ENCODE measurements around the gene SLC35E2B. TPM values are rescaled to one million over a fixed set of nuclear protein-coding genes. Genes with fewer than 3 reads are reported as not detected.
"Not testable (repeated sequence)": the region's sequence is repeated elsewhere in the genome, so short reads cannot be mapped to it uniquely, and the experiment has no call there.

The SLC35E2B gene
- total RNA-seq, 1 donor from 2014 or later, result 62.2 TPM

DNA sequence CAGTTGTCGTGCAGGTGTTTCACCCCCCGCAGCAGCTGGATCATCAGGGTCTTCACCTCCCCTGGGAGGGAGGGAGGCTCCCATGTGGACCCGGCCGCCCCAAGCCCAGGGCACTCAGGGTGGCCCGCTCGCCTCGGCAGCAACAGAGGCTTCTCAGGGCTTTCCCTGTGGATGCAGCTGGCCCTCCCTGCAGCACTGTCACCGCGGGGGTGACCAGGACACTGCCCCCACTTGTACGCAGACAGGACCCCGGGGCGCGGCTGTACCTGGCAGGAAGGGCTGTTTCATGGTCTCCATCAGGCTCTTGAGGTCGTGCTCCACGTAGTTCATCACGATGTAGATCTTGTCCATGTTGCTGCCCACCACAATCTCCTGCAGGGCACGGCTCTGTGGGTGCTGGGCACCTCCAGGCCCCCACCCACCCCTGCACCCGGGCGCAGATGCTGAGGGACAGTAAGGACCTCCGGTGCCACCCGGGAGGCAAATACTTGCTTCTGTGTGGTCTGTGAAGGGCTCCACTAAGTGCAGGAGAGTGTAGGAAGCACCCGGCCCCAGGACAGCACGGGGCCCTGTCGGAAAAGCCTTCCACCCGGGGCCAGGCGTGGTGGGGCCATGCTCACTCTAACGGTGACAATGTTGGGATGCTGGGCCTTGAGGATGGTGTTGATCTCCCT is 11.8 kb upstream of the SLC35E2B start:
- DNase-seq (ENCODE audit: extremely low read depth, low read depth, low spot score), result not testable (repeated sequence)

DNA sequence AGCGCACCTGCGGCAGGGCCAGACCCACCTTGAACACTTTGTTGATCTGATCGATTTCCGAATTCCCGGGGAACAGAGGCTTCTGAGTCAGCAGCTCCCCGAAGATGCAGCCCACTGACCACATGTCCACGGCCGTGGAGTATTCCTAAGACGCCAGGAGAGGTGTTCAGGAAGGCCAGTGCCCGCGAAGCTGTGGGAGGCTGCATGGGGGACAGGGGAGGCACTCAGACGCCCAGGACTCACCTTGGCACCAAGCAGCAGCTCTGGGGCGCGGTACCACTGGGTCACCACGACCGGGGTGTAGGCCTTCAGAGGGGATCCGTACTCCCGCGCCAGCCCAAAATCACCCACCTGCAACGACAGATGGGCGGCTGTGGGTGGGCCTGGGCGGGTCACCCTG is 11.2 kb upstream of the SLC35E2B start:
- no peak for DNase-seq (ENCODE audit: extremely low read depth, low read depth, low spot score)

DNA sequence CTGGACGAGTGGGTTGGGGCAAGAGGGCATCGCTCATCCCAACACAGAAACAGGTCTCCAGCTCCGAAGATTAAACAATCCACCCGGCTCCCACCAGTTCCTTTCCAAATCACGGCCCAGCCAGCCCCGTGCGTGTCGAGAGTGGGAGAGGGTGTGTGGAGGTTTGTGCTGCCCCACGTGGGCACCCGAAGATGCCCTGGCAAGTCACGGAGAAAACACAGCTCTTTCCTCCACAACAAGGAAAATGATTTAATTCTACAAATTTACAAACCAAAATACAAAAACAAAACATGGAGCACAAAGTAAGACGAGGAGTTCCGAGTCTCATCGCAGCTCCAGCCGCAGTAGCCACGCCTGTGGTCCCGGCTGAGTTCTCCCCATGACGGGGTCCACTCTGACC is 9.9 kb upstream of the SLC35E2B start:
- DNase-seq (ENCODE audit: extremely low read depth, low read depth, low spot score), result not testable (repeated sequence)

DNA sequence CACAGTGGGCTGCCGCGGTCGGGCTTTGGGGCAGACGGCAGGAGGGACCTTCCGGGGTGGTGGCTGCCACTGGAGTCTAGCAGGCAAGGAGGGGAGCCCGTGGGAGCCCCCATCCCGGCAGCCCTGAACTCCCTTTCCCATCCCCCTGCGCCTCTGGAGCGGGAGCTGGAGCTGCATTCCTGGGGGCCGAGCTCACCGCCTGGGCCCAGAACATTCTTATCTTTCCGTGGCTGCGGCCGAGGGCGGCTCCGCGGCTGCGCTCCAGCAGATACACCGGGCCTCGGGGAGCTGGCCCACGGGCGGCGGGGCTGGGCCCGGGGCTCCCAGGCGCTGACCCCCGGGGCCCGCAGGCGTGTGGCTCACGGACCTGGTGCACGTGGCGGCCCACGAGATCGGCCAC is 8.0 kb upstream of the SLC35E2B start:
- not testable (repeated sequence) for DNase-seq (ENCODE audit: extremely low read depth, low read depth, low spot score)

DNA sequence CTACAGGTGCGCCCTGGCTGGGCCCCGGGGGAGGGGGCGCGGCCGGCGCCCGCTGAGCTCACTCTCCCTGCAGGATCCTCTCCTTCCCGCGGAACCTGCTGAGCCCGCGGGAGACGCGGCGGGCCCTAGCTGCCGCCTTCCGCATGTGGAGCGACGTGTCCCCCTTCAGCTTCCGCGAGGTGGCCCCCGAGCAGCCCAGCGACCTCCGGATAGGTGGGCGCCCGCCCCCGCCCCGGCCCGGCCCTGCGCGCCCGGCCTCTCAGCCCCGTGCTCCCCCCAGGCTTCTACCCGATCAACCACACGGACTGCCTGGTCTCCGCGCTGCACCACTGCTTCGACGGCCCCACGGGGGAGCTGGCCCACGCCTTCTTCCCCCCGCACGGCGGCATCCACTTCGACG is 7.5 kb upstream of the SLC35E2B start:
- DNase-seq (ENCODE audit: extremely low read depth, low read depth, low spot score), result not testable (repeated sequence)

DNA sequence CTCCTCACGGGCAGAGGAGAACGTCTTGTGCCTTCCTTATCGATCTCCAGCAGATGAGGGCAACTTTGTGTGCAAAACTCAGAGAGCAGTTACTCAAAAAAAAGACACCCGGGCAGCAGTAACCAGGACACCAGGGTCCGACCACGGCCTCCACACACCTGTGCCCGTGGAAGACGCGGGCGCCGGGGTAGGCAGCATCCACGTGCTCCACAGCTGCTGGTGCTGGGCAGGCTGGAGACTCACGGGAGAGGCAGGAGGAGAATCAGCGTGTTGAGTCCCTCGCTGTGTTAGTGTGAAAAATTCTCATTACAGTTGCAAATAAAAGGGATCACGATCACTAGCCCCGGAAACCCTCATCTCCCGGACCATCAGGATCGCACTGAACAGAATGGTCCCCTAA is 6.5 kb upstream of the SLC35E2B start:
- DNase-seq (ENCODE audit: extremely low read depth, low read depth, low spot score), result not testable (repeated sequence)

DNA sequence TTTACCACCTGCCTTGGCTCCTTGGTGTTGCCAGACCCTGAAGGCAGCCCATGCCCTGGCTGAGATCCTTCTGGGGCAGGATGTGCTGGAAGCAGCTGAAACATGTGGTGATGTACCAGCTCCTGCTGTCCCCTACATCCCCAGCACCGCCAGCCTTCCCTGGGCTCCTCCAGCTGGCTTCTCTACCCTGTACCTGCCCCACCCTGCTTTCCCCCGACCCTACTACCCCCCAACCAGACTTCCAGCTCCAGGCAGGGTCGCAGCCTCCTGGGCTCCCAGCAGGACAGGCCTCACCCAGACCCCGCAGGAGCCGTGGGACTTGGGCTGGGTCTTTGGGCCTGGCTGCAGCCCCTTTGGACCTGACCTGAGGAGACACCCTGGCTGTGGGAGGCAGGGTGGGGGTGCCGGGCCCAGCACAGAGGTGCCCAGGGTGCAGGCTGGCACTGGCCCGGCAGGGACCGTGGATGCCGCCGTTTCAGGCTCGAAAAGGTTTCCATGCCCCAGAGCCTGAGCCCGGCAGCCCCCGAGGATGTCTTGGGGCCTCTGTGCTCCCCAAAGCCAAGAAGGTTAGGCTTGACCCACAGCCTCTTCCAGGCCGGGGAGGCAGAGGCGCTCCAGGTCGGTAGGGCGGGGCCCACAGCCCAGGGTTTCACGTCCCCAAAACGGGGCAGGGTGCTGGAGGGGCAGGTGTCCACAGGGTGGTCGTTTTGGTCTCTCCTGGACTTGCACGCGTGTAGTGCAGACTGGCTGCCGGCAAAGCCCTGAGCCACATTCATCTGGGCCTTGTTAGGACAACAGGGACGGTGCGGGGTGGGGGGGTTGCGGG is 5.0 kb upstream of the SLC35E2B start:
- not testable (repeated sequence) for DNase-seq (ENCODE audit: extremely low read depth, low read depth, low spot score)

DNA sequence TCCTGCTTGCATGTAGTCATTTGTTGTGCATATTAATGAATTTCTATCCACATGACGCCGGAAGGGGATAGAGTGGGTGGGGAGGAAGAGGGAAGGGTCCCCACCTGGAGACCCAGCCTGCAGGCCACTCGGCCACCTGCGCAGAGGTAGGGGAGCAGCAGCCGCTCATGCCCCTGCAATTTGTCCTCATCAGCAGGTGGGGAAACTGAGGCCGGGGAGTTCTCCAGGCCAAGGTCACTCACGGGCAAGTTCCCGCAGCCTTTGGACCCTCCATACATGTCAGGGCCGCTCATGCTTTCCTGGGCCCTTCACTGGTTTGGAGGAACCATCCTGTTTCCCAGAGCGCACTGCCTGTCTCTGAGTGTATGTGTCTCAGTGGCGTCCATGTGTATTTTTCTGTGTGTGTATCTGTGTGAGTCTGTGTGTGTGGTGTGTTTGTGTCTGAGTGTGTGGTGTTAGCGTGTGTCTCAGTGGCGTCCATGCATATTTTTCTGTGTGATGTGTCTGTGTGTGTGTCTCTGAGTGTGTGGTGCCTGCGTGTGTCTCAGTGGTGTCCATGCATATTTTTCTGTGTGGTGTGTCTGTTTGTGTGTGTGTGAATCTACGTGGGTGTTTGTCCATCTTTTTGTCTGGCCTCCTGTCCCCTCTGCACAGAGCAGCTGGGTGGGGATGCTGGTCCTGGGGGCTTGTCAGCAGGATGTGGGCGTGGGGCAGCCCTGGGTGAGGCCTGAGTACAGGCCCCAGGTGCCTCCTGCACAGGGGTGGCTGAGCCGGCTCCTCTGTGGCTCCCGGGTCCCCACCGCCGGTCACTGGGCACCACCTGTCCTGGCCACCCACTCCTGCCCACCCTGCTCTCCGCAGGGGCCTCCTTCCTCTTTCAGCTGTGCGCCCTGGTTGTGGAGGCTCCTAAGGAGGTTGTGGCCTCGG is 4.1 kb upstream of the SLC35E2B start:
- DNase-seq (ENCODE audit: extremely low read depth, low read depth, low spot score), result not testable (repeated sequence)

DNA sequence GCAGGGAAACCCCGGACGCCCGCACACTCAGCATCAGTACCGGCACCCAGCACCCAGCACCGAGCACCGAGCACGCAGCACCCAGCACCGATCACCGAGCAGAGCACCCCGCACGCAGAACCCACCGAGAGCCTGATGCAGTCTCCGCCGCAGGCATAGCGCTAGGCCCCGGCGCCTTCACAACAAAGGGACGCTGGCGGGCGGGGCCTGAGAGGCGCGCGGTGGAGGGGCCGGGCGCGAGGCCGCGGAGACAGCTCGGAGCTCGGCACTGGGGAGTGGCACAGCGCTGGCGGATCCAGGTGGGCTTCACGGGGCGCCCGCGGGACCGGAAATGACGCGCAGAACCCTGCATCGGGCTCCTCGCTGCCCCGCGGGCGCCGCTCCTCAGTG is 276 bp downstream of the SLC35E2B start:
- not testable (repeated sequence) for DNase-seq (ENCODE audit: extremely low read depth, low read depth, low spot score)

DNA sequence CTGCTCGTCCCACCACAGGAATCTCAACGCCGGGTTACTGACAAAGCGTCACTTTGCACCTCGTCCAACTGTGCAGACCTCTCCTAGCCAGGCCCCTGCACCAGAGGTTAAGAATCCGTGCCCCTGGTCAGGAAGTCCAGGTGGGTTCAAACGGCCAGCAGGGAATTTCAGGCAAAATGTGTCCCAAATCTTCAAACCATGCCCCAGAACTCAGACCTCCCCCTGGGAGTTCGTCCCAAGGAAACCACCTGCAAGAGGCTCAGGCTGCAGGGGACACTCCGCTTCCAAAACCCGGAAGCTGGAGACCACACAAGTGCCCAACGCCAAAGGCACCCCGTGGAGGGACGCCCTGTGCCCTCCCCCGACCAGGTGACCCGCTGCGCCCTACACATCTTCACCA is 1.2 kb downstream of the SLC35E2B start:
- DNase-seq (ENCODE audit: extremely low read depth, low read depth, low spot score), result not testable (repeated sequence)

DNA sequence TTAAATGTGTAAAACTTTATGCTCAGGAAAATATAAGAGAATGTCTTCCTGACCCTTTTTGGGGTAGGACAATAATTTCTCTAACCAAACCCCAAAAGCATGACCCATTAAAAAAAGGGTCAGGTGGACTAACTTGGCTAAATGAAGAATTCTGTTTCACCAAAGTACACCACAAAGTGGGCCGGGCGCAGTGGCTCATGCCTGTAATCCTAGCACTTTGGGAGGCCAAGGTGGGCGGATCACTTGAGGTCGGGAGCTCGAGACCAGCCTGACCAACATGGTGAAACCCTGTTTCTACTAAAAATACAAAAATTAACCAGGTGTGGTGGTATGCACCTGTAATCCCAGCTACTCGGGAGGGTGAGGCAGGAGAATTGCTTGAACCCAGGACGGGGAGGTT is 3.1 kb downstream of the SLC35E2B start:
- DNase-seq (ENCODE audit: extremely low read depth, low read depth, low spot score), result not testable (repeated sequence)

DNA sequence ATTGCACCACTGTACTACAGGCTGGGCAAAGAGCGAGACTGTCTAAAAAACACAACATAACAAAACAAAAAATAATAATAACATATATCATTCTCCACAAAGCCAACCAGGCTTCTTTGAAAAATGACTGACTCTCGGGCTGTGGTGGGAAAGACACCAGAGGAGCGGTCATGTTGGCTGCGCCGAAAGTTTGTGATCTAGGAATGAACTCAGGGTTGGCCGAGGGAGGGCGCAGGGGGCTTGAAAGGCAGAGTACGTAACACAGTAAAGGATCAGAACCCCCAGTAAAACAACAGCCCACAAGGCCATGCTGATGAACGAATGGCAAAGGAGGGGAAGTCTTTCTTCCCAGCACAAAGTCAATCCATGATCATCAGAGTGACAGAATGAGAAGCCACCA is 4.7 kb downstream of the SLC35E2B start:
- no peak for DNase-seq (ENCODE audit: extremely low read depth, low read depth, low spot score)

DNA sequence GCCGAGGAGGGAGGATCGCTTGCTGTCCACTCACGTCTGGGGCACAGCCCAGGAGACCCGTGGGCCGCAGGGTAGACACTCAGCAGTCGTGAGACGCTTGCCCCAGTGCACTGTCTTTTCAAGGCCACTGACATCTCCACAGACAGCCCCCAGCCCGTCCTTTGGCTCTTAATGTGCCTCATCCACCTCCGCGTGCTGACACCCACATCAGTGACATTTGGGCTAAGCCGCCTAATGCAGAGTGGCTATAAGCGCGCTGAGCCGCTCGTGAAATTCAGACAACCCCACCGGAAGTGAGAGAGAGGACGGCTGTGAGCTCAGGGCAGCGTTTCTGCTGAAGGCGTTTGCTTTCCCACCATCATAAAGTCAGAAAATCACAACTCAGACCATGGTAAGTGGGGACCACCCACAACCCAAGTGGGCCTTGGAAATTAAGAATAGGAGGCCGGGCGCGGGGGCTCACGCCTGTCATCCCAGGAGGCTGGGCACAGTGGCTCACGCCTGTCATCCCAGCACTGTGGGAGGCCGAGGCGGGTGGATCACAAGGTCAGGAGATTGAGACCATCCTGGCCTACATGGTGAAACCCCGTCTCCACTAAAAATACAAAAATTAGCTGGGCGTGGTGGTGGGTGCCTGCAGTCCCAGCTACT is 8.4 kb downstream of the SLC35E2B start:
- DNase-seq (ENCODE audit: extremely low read depth, low read depth, low spot score), result no peak

DNA sequence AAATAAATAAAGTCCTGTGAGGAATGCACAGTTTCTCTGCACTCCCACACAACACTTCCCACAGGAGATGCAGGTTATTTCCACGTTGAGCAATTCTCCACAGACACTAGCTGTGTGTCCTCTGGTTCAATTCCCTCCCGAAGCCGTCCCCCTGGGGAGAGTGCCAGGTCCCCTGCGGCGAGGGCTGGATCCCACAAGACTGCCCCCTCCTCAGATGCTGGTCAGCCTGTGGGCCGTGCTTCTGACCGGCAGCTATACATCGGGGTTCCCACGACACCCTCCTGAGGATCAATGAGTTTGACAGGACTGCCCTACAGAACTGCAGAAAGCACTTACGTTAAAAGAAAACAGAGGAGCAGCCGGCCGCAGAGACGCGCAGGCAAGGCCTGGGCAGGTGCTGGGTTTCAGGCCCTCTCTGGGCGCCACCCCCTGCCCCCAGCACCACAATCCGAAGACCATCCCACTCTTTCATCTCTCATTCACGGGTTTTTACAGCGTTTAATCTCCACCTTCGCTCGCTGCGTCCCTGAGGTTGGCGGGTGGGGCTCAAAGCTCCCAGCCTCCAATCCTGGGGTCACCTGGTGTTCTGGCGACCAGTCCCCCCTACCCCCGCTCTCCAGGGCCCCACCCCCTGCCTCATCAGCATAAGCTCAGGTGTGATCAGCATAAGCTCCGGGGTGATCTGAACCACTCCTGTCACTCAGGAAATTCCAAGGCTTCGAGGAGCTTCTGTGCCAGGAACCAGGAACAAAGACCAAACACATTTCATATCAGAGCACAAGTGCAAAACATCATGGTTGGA is 9.3 kb downstream of the SLC35E2B start:
- DNase-seq (ENCODE audit: extremely low read depth, low read depth, low spot score), result no peak

DNA sequence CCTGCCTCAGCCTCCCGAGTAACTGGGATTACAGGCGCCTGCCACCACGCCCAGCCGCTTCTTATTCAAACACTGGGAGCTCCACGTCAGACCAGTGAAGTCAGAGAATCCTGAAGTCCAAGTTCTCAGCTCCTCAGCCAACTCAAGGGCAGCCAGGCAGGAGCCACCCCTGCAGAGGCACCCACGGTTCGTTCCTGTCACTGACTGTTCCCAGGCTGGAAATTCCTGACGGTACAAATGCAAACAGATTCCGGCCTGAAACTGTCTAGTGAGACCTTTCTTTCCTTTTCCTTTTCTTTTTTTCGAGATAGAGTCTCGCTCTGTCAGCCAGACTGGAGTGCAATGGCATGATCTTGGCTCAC is 11.7 kb downstream of the SLC35E2B start:
- no peak for DNase-seq (ENCODE audit: extremely low read depth, low read depth, low spot score)

DNA sequence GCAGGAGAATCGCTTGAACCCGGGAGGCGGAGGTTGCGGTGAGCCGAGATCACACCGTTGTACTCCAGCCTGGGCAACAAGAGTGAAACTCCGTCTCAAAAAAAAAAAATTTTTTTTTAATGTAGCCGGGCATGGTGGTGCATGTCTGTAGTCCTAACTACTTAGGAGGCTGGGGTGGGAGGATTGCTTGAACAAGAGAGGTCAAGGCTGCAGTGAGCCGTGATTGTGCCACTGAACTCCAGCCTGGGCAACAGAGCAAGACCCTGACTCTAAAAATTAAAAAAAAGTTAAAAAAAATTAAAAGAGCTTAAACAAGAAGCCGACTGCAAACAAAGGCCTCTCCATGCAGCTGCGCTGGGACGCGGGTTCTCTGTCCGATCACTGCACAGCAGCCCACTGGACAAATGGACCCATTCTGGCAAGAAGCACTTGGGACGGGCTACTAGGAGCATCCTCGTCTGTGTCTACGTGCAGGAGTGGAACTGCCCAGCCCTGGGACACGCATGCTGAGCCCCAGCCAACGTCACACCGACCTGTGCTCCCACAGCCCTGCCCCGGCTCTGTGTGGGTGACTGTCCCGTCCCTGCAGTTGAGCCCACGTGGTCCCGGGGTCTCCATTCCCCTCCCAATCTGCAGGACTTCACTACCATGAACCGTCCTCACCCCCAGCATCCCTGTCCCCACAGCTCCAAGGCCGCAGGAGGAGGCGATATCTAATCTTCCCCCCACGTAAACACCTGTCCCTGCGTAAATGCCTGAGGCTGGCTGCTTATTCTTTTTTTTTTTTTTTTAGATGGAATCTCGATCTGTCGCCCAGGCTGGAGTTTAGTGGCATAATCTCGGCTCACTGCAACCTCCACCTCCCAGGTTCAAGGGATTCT is 12.3 kb downstream of the SLC35E2B start:
- DNase-seq (ENCODE audit: extremely low read depth, low read depth, low spot score), result no peak

DNA sequence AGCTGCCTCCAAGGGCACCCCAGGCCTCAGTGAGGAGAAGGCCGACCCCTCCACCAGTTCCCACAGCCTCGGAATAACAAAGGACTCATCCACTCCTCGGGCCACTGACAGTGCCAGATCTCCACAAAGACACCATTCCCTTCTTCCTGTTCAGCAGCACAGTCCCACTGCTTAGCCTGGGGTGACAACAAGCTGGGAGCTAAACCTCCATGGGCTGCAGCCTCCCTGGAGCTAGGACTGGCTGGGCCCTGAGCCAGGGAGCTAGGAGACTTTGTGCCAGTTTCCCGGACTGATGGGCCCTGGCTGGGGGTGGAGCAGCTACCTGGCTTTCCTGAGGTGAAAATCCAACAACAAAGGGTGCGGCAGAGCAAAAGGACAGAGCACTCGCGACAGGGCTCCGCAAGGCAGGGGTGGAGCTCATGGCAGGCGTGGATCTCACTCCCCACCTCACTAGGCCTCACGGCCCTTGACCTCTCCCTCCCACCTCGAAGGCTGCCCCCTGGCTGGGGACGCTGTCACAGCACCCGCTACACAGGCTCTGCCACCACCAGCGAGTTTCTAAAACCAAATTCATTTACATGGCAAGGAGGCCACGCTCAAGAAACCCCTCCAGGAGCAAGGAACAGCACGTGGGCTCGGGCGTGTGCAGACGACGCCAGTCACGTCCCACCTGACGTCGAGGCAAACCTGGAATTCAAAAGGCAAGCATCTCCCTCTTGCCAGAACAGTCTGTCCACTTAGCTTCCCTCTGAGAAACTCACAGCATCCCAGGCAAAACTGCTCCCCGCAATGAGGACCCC is 13.8 kb downstream of the SLC35E2B start:
- DNase-seq (ENCODE audit: extremely low read depth, low read depth, low spot score), result no peak

Data from glomerular endothelial cell (primary cell).